Epithelial cell of esophagus (primary cell): ENCODE data around the gene CORO1C.
"Not testable (repeated sequence)": the region's sequence is repeated elsewhere in the genome, so short reads cannot be mapped to it uniquely, and the experiment has no call there.

Experiments
- DNase-seq: peaks from one replicate; pipeline ENCODE4 v3.0.0; 2010; ENCODE audit warnings: low read depth
- H3K4me3 ChIP-seq: 2 replicates; pipeline ENCODE4 v1.5.1; 2011; ENCODE audit warnings: mild to moderate bottlenecking, low read length, control low read depth
- CTCF ChIP-seq: IDR thresholded peaks from 2 replicates; pipeline ENCODE4 v1.5.1; 2011; ENCODE audit warnings: low read depth, mild to moderate bottlenecking, low read length, control low read depth, inconsistent platforms; ENCODE audit not compliant: insufficient read depth; ENCODE audit errors: missing control alignments

CORO1C gene

GRCh38 chr12:108738170-108738569 is 6.9 kb upstream of the CORO1C start:
- no peak for DNase-seq
- TF ChIP-seq CTCF, result no peak
- no peak overlapping the region for H3K4me3 ChIP-seq

- no peak for DNase-seq
- TF ChIP-seq CTCF, result no peak
- H3K4me3 ChIP-seq, result no peak overlapping the region
Observed at GRCh38 chr12:108735855-108736254, 4.5 kb upstream of the CORO1C start.

GRCh38 chr12:108734200-108734906 is 3.0 kb upstream of the CORO1C start:
- no peak overlapping the region for H3K4me3 ChIP-seq
- TF ChIP-seq CTCF, result no peak
- peak; percentile 97 for DNase-seq

- H3K4me3 ChIP-seq, DNase-seq: not testable (repeated sequence)
Observed at GRCh38 chr12:108733230-108733531, 1.9 kb upstream of the CORO1C start.

GRCh38 chr12:108732489-108733229 is 1.3 kb upstream of the CORO1C start:
- no peak for DNase-seq
- TF ChIP-seq CTCF, result no peak
- H3K4me3 ChIP-seq, result no peak overlapping the region

- DNase-seq, result peak; percentile 98
- H3K4me3 ChIP-seq, result peak overlapping the region; percentile 70
- TF ChIP-seq CTCF, result no peak
Observed at GRCh38 chr12:108731866-108732461, 646 bp upstream of the CORO1C start.

GRCh38 chr12:108730365-108731104 is 783 bp downstream of the CORO1C start:
- no peak for TF ChIP-seq CTCF
- DNase-seq, result peak; percentile 87
- H3K4me3 ChIP-seq, result peak overlapping the region; percentile 82
